Pons (tissue), 1 donor: Measurements from ENCODE around the gene NPBWR2.

Source experiments
- DNase-seq: peaks from one replicate; pipeline ENCODE4 v3.0.0-alpha.2; 2016; ENCODE audit warnings: low spot score

The NPBWR2 gene

GRCh38 chr20:64106981-64107735 lies at the start of gene NPBWR2:
NPBWR2 (minus strand) TSS chr20:64107565; CDS start chr20:64106831, 734 bp downstream.
- DNase-seq = no peak

GRCh38 chr20:64156136-64156885 lies 48.9 kb upstream of the NPBWR2 start:
- no peak for DNase-seq

- no peak for DNase-seq
Measured at GRCh38 chr20:64155258-64156135, 48.1 kb upstream of the NPBWR2 start.

GRCh38 chr20:64154590-64155257 lies 47.4 kb upstream of the NPBWR2 start:
- DNase-seq = no peak

GRCh38 chr20:64153861-64154589 lies 46.7 kb upstream of the NPBWR2 start:
- no peak for DNase-seq

- no peak for DNase-seq
Measured at GRCh38 chr20:64153410-64153809, 46.0 kb upstream of the NPBWR2 start.

GRCh38 chr20:64152906-64153305 lies 45.5 kb upstream of the NPBWR2 start:
- DNase-seq = no peak

GRCh38 chr20:64151633-64152530 lies 44.5 kb upstream of the NPBWR2 start:
- no peak for DNase-seq

- no peak for DNase-seq
Measured at GRCh38 chr20:64150756-64151632, 43.6 kb upstream of the NPBWR2 start.

GRCh38 chr20:64149809-64150560 lies 42.6 kb upstream of the NPBWR2 start:
- no peak for DNase-seq

- DNase-seq = no peak
Measured at GRCh38 chr20:64149141-64149540, 41.8 kb upstream of the NPBWR2 start.

GRCh38 chr20:64148581-64148980 lies 41.2 kb upstream of the NPBWR2 start:
- DNase-seq = no peak

- no peak for DNase-seq
Measured at GRCh38 chr20:64146936-64147477, 39.6 kb upstream of the NPBWR2 start.

GRCh38 chr20:64146301-64146935 lies 39.1 kb upstream of the NPBWR2 start:
- no peak for DNase-seq

GRCh38 chr20:64145458-64146300 lies 38.3 kb upstream of the NPBWR2 start:
- no peak for DNase-seq

GRCh38 chr20:64144144-64144912 lies 37.0 kb upstream of the NPBWR2 start:
- DNase-seq = no peak
